Left renal cortex interstitium (tissue), 4 donors: ENCODE data around the gene GPR42. TPM values are rescaled to one million over a fixed set of nuclear protein-coding genes. Genes with fewer than 3 reads are reported as not detected.
"Not testable (repeated sequence)": the region's sequence is repeated elsewhere in the genome, so short reads cannot be mapped to it uniquely, and the experiment has no call there.

Source experiments
- DNase-seq, 4 donors: peaks; one replicate each; pipeline ENCODE4 v3.0.0-alpha.2; 2013; ENCODE audit warnings: low read depth in 4 of 4, low spot score in 2 of 4, missing footprints in 1 of 4
- polyA plus RNA-seq, 4 donors: library from polyadenylated mRNA; unstranded; fragments of 120-200 nt; gene quantifications; one replicate each; pipeline ENCODE4 v1.2.1, GENCODE V29; 2013; ENCODE audit not compliant: insufficient read length in 4 of 4

The GPR42 gene
- polyA plus RNA-seq, 4 donors: 0.23 TPM; not detected in 3

DNA sequence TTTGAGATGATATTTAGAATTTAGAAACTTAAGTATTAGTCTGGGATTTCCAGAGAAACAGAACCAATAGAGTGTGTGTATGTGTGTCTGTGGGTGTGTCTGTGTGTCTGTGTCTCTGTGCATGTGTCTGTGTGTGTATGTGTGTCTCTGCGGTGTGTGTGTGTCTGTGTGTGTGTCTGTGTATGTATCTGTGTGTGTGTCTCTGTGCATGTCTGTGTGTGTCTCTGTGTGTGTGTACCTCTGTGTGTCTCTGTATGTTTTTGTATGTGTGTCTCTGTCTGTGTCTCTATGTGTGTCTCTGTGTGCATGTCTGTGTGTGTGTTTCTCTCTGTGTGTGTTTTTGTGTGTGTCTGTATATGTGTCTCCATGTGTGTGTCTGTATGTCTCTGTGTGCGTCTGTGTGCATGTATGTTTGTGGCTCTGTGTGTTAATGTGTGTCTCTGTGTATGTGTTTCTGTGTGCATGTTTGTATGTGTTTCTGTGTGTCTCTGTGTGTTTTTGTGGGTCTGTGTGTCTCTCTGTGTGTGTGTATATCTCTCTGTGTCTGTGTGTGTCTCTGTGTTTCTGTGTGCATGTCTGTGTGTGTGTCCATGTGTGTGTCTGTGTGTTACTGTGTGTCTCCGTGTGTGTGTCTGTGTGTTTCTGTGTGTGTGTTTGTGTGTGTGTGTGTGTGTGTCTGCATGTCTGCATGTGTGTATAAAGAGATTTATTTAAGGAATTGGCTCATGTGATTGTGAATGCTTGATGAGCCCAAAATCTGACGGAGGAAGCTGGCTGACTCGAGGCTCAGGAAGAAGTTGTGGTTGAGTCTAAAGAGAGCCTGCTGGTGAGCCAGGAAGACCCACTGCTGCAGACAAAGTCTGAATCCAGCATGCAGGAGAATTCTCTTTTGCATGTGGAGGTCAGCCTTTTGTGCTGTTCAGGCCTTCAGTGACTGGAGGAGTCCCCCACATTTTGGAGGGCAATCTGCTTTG, 22.2 kb downstream of the GPR42 start:
- DNase-seq: no peak

DNA sequence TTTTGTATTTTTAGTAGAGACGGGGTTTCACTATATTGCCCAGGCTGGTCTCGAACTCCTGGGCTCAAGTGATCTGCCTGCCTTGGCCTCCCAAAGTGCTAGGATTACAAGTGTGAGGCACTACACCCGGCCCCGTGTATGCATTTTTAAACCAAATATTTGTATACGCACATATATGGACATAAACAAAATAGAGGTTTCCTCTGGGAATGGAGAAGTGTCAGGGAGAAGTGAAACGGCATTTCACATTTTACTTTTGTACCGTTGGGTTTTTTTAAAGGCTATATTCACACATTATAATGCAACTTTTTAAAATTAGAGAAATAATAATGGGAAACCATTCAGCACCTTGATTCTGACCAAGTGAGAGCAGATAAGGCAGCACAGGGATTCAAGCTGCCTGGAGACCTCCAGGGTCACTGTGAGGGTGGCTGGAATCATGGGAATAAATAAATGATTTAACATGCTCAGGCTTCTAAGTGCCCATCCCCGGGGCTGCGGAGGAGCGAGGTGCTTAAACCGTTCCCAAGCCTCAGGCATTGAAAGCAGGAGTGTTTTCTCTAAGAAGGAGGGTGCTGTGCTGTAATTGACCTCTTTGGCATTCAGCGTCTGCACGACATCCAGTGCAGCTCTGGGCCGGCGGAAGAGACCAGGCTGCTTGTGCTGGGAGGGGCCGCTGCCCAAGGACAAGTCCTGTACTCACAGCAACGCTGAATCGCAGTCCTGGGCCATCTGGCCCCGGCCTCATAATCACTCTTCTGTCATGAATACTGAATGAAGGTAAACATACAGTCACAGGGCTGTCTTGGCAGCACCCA, 24.7 kb downstream of the GPR42 start:
- DNase-seq: no peak

DNA sequence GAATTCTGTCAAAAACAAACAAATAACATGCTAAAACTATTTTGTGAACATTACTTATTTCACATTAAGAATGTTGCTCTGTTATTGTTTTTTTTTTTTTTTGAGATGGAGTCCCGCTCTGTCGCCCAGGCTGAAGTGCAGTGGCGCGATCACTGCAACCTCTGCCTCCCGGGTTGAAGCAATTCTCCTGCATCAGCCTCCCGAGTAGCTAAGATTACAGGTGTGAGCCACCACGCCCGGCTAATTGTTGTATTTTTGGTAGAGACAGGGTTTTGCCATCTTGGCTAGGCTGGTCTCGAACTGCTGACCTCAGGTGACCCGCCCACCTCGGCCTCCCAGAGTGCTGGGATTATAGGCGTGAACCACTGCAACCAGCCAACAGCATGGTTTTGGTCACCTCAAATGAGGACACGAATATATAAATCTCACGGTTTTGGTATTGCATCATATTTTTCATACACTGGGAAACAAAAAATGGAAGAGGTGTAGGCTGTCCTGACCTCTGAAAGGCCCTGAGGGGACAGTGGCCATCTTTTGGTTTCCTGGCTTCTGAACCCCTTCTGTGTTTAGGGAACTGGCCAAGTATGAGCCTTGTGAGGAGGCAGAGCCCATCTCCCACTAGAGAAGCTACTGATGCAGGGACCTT, 25.5 kb downstream of the GPR42 start:
- no peak for DNase-seq

DNA sequence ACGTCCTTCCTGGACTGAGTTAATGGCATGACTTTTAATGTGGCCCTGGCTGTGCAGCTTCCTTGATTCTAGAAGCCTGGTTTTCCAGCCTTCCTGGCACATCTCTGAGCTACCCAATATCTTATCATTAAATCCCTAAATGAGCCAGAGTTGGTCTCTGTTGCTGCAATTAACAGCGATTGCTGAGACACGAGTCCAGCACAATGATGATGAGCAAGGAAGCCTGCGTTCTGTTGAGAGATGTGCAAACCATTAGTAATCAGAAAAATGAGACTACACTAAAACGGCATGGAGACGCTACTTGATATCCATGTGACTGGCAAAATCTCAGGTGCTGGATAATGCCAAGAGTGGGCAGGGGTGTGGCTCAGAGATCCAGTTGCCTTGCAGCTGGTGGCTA, 26.2 kb downstream of the GPR42 start:
- DNase-seq: no peak

DNA sequence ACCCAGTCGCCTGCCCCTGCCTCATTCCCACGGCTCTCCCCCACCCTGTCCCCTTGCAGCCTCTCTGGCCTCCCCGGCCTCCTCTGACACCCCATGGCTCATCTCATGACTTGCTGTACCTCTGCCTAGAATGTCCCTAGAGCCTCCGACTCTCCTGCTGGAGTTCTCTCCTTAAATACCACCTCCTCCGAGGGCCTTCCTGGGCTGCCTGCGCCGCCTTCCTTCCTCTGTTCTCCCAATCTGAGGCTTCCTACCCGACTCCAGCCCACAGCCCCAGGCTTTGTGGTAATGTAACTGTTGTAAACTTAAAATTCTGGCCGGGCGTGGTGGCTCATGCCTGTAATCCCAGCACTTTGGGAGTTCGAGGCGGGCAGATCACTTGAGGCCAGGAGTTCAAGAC, 27.7 kb downstream of the GPR42 start:
- DNase-seq: no peak

DNA sequence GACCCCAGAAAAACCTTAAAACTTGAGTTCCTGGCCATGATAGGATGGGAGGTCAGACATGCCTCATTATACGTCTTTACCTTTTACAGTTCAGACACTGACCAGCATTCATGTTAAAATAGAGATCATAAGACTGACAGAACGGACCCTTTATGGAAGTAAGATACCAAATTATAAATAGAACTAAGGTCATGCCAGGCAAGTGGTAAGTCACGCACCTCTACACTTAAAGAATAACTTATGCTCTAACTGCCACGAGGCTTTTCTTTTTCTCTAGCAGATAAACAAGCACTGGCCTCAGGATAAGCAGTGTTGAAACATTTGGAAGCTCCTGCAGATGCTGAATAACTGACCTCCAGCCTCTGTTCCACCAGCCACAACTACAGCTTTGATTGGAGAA, 28.4 kb downstream of the GPR42 start:
- DNase-seq: no peak

DNA sequence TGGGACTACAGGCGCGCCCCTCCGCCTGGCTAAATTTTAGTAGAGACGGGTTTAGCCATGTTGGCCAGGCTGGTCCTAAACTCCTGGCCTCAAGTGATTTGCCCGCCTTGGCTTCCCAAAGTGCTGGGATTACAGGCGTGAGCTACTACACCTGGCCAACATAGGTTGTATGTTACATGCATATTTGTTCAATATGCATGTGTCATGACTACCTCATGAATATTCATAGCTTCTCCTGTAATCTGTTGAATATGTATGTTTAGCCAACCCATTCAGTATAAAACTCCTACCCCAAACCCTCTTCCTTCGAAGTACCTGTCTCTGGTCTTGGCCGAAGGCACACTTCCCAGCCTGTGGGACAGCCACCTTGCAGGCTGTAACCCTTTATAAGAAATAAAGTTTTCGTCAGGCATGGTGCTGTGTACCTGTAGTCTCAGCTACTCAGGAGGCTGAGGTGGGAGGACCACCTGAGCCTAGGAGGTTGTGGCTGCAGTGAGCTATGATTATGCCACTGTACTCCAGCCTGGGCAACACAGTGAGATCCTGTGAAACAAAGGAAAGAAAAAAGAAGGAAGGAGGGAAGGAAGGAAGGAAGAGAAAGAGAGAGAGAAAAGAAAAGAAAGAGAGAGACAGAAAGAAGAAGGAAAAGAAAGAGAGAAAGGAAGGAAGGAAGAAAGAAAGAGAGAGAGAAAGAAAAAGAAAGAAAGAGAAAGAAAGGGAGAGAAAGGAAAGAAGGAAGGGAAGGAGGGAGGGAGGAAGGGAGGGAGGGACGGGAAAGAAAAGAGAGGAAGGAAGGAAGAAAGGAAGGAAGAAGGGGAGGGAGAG, 29.3 kb downstream of the GPR42 start:
- no peak for DNase-seq

DNA sequence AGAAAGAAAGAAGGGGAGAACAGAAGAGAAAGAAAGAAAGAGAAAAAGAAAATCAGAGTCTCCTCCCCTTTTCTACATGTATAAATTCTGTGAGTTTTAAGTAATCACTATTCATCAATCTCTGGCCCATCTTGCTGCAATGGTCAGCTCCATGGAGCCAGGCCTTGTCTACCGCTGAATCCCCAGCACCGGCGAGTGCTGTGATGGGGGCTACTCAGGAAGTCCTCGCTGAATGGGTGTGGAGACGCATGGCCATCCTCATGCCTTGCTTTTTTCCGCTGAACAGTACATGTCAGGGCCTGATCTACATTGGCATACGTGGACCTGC, 29.9 kb downstream of the GPR42 start:
- DNase-seq: no peak

DNA sequence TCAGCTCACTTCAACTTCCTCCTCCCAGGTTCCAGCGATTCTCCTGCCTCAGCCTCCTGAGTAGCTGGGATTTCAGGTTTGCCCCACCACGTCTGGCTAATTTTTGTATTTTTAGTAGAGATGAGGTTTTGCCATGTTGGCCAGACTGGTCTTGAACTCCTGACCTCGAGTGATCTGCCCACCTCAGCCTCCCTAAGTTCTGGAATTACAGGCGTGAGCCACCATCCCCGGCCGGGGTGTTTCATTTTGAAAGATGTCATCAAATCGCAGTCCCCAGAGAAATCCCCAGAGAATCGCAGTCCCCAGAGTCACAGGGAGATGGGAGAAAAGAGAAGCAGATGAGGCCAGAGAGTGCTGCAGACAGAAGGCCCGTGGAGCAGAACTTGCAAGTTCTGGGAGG, 30.5 kb downstream of the GPR42 start:
- not testable (repeated sequence) for DNase-seq

DNA sequence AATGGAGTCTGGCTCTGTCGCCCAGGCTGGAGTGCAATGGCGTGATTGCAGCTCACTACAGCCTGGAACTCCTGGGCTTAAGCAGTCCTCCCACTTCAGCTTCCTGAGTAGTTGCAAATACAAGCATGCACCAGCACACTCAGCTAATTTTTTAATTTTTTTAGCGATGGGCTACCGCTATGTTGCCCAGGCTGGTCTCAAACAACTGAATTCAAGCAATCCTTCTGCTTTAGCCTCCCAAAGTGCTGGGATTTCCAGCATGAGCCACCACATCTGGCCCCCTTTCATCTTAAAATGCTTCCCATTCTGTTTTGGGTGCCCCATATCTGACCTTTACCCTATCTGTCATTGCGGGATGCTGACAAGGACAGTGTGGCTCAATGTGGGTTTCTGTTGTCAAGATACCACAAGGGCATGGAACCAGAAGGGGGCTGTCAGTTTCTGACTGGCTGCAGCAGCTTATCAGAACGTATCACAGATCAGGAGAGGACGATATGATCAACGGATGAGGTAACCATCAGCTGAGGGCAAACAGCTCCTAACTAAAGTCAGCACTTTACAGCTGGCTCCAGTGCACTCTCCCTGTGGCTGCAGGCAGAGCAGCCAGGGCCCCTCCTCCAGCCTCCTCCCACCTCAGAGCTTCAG, 32.4 kb downstream of the GPR42 start:
- DNase-seq: no peak

DNA sequence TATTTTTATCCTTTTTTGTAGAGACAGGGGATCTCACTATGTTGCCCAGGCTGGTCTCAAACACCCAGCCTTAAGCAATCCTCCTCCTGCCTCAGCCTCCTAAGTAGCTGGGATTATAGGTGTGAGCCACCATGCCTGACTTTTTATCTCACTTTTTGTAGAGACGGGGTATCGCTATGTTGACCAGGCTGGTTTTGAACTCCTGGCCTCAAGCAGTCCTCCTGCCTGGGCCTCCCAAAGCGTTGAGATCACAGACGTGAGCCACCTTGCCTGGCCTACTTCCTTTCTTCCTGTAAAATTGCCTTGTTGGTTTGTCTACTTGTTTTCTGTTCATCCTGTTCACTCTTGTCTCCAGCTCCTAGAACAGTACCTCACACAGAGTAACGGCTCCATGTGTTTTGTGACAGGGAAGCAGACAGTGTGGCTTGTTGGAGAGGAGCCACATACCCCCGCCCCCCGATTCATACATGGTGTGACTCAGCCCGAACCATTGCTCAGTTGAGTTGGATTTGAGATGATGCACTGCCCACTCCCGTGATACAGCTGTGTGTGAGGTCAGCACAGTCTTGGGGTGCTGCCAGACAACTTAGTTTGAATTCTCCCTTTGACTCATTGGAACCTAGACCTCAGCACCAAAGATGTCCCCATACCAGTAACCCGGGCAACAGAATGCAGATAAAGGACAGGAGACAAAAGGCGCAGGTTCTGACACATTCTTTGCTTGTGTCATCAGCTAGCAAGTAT, 34.2 kb downstream of the GPR42 start:
- no peak for DNase-seq

DNA sequence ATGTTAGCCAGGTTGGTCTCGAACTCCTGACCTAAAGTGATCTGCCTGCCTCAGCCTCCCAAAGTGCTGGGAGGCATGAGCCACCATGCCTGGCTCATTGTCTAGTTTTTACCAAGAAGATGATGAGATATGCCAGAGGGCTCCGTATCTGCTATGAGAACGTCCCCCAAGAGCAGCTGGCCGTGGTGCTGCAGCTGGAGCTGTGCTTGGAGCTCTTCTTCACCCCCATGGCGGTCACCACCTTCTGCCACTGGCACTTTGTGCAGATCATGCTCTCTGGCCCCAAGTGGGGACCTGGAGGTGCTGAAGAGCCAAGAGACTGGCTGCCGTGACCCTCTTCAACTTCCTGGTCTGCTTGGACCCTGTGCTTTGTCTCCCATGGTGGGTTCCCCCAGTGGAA, 36.8 kb downstream of the GPR42 start:
- no peak for DNase-seq

DNA sequence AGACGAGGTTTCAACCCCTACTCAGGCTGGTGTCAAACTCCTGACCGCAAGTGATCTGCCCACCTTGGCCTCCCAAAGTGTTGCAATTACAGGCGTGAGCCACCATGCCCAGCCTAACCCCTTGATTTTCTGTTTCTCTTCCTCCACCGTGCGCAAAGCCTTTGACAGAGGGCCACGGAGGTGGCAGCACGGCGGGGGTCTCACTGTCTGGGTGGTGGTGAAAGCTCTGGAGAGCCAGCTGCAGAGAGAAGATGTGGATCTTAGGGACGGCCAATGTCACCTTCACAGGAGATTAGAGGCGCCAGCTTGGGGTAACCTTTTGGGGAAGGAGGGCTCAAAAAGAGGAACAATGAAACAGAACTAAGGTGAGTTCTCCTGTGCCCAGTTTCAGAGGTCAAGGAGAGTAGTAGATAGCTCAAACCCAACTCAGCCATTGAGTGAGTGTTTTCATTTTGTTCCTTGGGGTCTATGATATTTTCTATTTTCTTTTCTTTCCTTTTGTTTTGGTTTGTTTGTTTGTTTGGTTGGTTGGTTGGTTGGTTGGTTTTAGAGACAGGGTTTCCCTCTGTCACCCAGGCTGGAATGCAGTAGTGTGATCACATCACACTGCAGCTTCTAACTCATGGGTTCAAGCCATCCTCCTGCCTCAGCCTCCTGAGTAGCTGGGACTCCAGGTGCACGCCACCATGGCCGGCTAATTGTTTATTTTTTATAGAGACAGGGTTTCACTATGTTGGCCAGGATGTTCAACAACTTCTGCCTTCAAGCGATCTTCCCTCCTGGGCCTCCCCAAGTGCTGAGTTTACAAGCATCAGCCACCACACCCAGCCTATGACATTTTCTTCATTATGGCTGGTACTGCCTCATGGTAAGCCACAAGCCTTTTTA, 37.7 kb downstream of the GPR42 start:
- DNase-seq: no peak

DNA sequence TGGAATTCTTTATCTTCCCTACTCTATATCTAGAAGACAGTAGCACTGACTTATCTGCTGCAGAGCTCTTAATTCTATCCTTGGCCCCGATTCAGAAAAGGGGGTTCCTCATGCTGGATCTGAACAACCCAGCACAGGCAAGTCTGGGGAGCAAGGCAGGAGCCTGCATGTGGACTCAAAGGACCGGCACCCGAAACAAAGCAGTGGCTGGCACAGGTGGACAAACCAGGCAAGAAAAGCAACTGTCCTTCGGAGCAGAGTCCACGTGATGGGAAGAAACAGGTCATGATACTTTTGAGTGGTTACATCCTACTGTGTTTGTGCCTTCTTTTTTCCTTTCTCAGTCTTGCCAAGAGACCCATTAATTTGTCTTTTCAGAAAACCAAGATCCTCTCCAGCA, 38.3 kb downstream of the GPR42 start:
- no peak for DNase-seq

DNA sequence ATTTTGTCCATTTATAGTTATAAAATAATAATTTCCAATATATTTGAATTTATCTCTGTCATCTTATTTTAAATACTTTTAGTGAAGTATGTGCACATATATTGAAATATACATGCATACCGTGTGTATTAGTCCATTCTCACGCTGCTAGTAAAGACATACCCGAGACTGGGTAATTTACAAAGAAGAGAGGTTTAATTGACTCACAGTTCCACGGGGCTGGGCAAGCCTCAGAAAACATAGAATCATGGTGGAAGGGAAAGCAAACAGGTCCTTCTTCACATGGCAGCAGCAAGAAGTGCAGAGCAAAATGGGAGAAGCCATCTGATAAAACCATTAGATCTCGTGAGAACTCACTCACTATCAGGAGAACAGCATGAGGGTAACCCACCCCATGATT, 39.6 kb downstream of the GPR42 start:
- no peak for DNase-seq

DNA sequence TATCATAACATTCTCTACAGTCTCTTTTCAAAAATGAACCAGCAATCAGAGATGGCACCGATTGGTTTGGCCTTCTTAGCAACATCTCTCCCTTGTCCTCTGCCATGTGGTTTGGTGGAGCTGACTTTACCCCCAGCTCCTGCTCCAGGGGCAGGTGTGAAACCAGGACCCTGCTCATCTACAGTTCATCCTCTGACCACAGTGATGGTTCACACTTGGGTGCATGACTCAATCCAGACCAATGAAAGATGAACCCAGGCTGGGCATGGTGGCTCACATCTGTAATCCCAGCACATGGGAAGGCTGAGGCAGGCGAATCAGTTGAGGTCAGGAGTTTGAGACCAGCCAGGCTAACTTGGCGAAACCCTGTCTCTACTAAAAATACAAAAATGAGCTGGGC, 43.6 kb downstream of the GPR42 start:
- DNase-seq: no peak

DNA sequence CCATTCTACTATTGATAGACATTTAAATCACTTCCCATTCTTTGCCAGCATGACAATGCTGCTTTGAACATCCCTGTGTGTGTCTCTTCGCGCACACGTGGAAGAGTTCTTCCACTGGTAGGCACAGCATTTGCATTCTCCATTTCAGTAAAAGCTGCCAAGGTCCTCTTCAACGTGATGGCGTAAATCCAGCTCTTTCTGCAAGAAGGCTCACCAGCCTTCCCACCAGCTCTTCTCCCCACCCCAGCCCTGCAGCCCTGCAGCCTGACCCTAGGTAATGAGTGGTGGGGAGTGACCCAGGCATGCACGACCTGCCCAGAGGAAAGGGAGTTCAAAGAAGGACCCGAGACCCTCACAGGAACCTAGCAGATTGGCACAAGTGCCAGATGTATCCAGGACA, 45.5 kb downstream of the GPR42 start:
- DNase-seq: no peak

DNA sequence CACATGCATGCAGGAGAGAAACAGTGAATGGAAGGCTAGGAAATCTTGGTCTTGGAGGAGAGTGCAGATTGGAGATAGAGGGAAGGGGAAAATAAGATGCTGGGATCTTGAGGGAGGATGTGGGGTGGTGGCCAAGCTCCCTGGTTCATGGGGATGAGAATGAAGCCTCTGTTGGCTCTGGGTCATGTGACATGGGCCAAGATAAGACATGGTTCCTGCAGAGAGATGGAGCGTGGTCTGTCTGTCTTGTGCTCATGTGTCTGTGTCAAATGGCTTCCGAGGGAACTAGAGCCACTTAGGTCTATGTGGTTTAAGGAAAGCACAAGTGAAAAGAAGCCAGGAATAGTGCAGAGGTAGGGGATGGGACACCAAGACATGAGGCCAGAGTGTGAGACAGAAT, 46.4 kb downstream of the GPR42 start:
- no peak for DNase-seq
